Esophagus (tissue), 2 donors: ENCODE measurements around the gene ATAT1. TPM values are rescaled to one million over a fixed set of nuclear protein-coding genes. Genes with fewer than 3 reads are reported as not detected.

Experiments used
- H3K27ac ChIP-seq, 2 donors: one replicate each; pipeline ENCODE4 v1.5.1; 2013; ENCODE audit warnings: low read depth in 2 of 2, mild to moderate bottlenecking in 2 of 2, inconsistent platforms in 1 of 2, low read length in 1 of 2, moderate library complexity in 1 of 2
- H3K27me3 ChIP-seq, 2 donors: one replicate each; pipeline ENCODE4 v1.6.1; 2013; ENCODE audit warnings: low read length in 2 of 2, control low read depth in 1 of 2, mild to moderate bottlenecking in 1 of 2; ENCODE audit not compliant: insufficient read depth in 2 of 2, control insufficient read depth in 1 of 2
- H3K36me3 ChIP-seq, 2 donors: one replicate each; pipeline ENCODE4 v1.6.1; 2013; ENCODE audit warnings: low read length in 1 of 2; ENCODE audit not compliant: control insufficient read depth in 2 of 2, insufficient read depth in 2 of 2
- H3K4me1 ChIP-seq, 2 donors: one replicate each; pipeline ENCODE4 v1.6.1; 2013; ENCODE audit warnings: low read length in 1 of 2; ENCODE audit not compliant: control insufficient read depth in 2 of 2, insufficient read depth in 2 of 2
- H3K4me3 ChIP-seq, 2 donors: one replicate each; pipeline ENCODE4 v1.5.1; 2013; ENCODE audit warnings: low read length in 2 of 2, mild to moderate bottlenecking in 2 of 2, low read depth in 1 of 2, moderate library complexity in 1 of 2
- H3K9me3 ChIP-seq, 2 donors: one replicate each; pipeline ENCODE4 v1.6.1; 2013; ENCODE audit warnings: mild to moderate bottlenecking in 2 of 2, low read depth in 1 of 2, low read length in 1 of 2, moderate library complexity in 1 of 2; ENCODE audit not compliant: control insufficient read depth in 2 of 2, insufficient read depth in 1 of 2
- WGBS, 2 donors: extraction: QIAGEN DNeasy Blood & Tissue Kit; methylation state at CpG; one replicate each; pipeline ENCODE4 v1.1.7; 2013; 5-methylcytosine and 5-hydroxymethylcytosine counted together
- polyA plus RNA-seq, 2 donors: library from polyadenylated mRNA; stranded (reverse); fragments of 200-250 nt; gene quantifications; one replicate each; pipeline ENCODE4 v1.2.3, GENCODE V29; 2013
- donor health status: healthy with polysubstance abuse.
- donor health status: Bipolar disorder and iron deficiency.

ATAT1 gene
- polyA plus RNA-seq, 2 donors, result 5.0 to 6.8 TPM

- Histone ChIP-seq H3K27ac (peak within 1 kb of the TSS; percentile 97 to 100), H3K9me3 (no peaks in the 10 kb centered on the region), H3K4me1 (no peaks in the 10 kb centered on the region), H3K27me3 (no peaks in the 10 kb centered on the region), H3K36me3 (peaks cover 3 to 9% of the 10 kb centered on the region in 2 donors), H3K4me3 (peak within 1 kb of the TSS; percentile 82 to 100)
- 0% methylated on average over 34 of the region's 34 CpGs for WGBS, 2 donors
These were observed 9.0 kb upstream of the ATAT1 start, which contains the start of gene MRPS18B for GRCh38 chr6:30617565-30618269. MRPS18B (plus strand) TSS chr6:30617840; CDS start chr6:30617866, 26 bp downstream.

- no peaks in the 10 kb centered on the region for H3K4me1 ChIP-seq
- H3K27me3 ChIP-seq, result no peaks in the 10 kb centered on the region
- peaks cover 3 to 12% of the 10 kb centered on the region in 2 donors for H3K36me3 ChIP-seq
- WGBS, 2 donors, result 4 to 9% methylated on average over 8 of the region's 8 CpGs
- peak overlapping the region; percentile 86 to 96 for H3K27ac ChIP-seq
- no peaks in the 10 kb centered on the region for H3K9me3 ChIP-seq
- peak overlapping the region; percentile 49 to 74 for H3K4me3 ChIP-seq
These were observed 8.3 kb upstream of the ATAT1 start for GRCh38 chr6:30618270-30618797.

- 94 to 95% methylated on average over 11 of the region's 11 CpGs for WGBS, 2 donors
- peaks cover 5 to 18% of the 10 kb centered on the region in 2 donors for H3K36me3 ChIP-seq
- H3K9me3 ChIP-seq, result no peaks in the 10 kb centered on the region
- no peaks in the 10 kb centered on the region for H3K4me1 ChIP-seq
- H3K27me3 ChIP-seq, result no peaks in the 10 kb centered on the region
- H3K4me3 ChIP-seq, result no peak overlapping the region
- H3K27ac ChIP-seq, result no peak overlapping the region
These were observed 7.1 kb upstream of the ATAT1 start for GRCh38 chr6:30619561-30619960.

- no peaks in the 10 kb centered on the region for H3K9me3 ChIP-seq
- H3K4me3 ChIP-seq, result no peak overlapping the region
- peaks cover 0 to 3% of the 10 kb centered on the region in 2 donors for H3K4me1 ChIP-seq
- 95 to 97% methylated on average over 8 of the region's 8 CpGs for WGBS, 2 donors
- H3K27me3 ChIP-seq, result no peaks in the 10 kb centered on the region
- peaks cover 11 to 30% of the 10 kb centered on the region in 2 donors for H3K36me3 ChIP-seq
- peak overlapping the region in 1 of 2 donors; percentile 98 for H3K27ac ChIP-seq
These were observed 1.2 kb upstream of the ATAT1 start for GRCh38 chr6:30625511-30625910.

GRCh38 chr6:30635834-30636233, 9.2 kb downstream of the ATAT1 start:
- H3K27ac ChIP-seq, result no peak overlapping the region
- WGBS, 2 donors, result 95 to 96% methylated on average over 3 of the region's 3 CpGs
- no peaks in the 10 kb centered on the region for H3K9me3 ChIP-seq
- no peaks in the 10 kb centered on the region for H3K27me3 ChIP-seq
- no peak overlapping the region for H3K4me3 ChIP-seq
- H3K36me3 ChIP-seq, result peaks cover 0 to 14% of the 10 kb centered on the region in 2 donors
- no peaks in the 10 kb centered on the region for H3K4me1 ChIP-seq

- no peak overlapping the region for H3K4me3 ChIP-seq
- WGBS, 2 donors, result 76 to 82% methylated on average over 10 of the region's 10 CpGs
- no peak overlapping the region for H3K27ac ChIP-seq
- H3K9me3 ChIP-seq, result no peaks in the 10 kb centered on the region
- no peaks in the 10 kb centered on the region for H3K27me3 ChIP-seq
- peaks cover 3 to 16% of the 10 kb centered on the region in 2 donors for H3K36me3 ChIP-seq
- H3K4me1 ChIP-seq, result no peaks in the 10 kb centered on the region
These were observed 13.8 kb downstream of the ATAT1 start for GRCh38 chr6:30640481-30640880.

- Histone ChIP-seq H3K36me3 (peaks cover 3 to 20% of the 10 kb centered on the region in 2 donors), H3K27ac (no peak overlapping the region), H3K27me3 (no peaks in the 10 kb centered on the region), H3K4me3 (no peak overlapping the region), H3K4me1 (no peaks in the 10 kb centered on the region), H3K9me3 (no peaks in the 10 kb centered on the region)
- 78 to 85% methylated on average over 1 of the region's 1 CpG for WGBS, 2 donors
These were observed 14.4 kb downstream of the ATAT1 start for GRCh38 chr6:30641048-30641447.

- no peak overlapping the region for H3K4me3 ChIP-seq
- H3K9me3 ChIP-seq, result no peaks in the 10 kb centered on the region
- no peak overlapping the region for H3K27ac ChIP-seq
- peaks cover 2 to 5% of the 10 kb centered on the region in 2 donors for H3K4me1 ChIP-seq
- WGBS, 2 donors, result 94 to 100% methylated on average over 2 of the region's 2 CpGs
- peaks cover 3 to 20% of the 10 kb centered on the region in 2 donors for H3K36me3 ChIP-seq
- H3K27me3 ChIP-seq, result no peaks in the 10 kb centered on the region
These were observed 17.0 kb downstream of the ATAT1 start for GRCh38 chr6:30643656-30644055.

GRCh38 chr6:30644769-30645168, 18.1 kb downstream of the ATAT1 start:
- Histone ChIP-seq H3K27me3 (no peaks in the 10 kb centered on the region), H3K36me3 (peaks cover 3 to 20% of the 10 kb centered on the region in 2 donors), H3K27ac (no peak overlapping the region), H3K9me3 (no peaks in the 10 kb centered on the region), H3K4me3 (no peak overlapping the region), H3K4me1 (peaks cover 2 to 5% of the 10 kb centered on the region in 2 donors)
- WGBS, 2 donors, result 73 to 75% methylated on average over 5 of the region's 5 CpGs

- 52 to 74% methylated on average over 1 of the region's 1 CpG for WGBS, 2 donors
- Histone ChIP-seq H3K4me1 (peaks cover 2 to 5% of the 10 kb centered on the region in 2 donors), H3K36me3 (peaks cover 3 to 17% of the 10 kb centered on the region in 2 donors), H3K27me3 (no peaks in the 10 kb centered on the region), H3K27ac (no peak overlapping the region), H3K9me3 (no peaks in the 10 kb centered on the region), H3K4me3 (no peak overlapping the region)
These were observed 19.3 kb downstream of the ATAT1 start for GRCh38 chr6:30645989-30646388.
